H1 (cell line): Measurements from ENCODE around the gene EYA4. TPM values are rescaled to one million over a fixed set of nuclear protein-coding genes. Genes with fewer than 3 reads are reported as not detected.
A peak's percentile ranks its signal among the peaks of the same experiment; 100 is the strongest.

ENCODE experiments used
- CTCF ChIA-PET: fragments of 300-600 bp; sonication (Branson Sonifier 250); formaldehyde crosslinking; loops from one replicate; lab custom pipeline; 2021; ENCODE audit not compliant: partially characterized antibody; lab: Charles Lee
- POLR2A ChIA-PET: fragments of 300-600 bp; sonication (Branson Sonifier 250); formaldehyde crosslinking; loops from one replicate; lab custom pipeline; 2021; ENCODE audit warnings: inconsistent platforms; ENCODE audit not compliant: partially characterized antibody; lab: Charles Lee
- DNase-seq, 2 experiments: peaks; one replicate each; pipeline versions ENCODE4 v3.0.0 to v3.0.0-alpha.2; 2010 to 2022; ENCODE audit warnings: low spot score in 2 of 2, low read depth in 1 of 2, mixed read lengths in 1 of 2
- FAIRE-seq: peaks from 2 replicates; lab custom pipeline; 2011; peaks lifted over from hg19 to GRCh38; lab: Jason Lieb, UNC
- H2AFZ ChIP-seq: 2 replicates; pipeline ENCODE4 v1.8.1; 2012; ENCODE audit warnings: low read length, inconsistent platforms
- H2AK5ac ChIP-seq: 2 replicates; pipeline ENCODE4 v1.6.1; 2013; ENCODE audit warnings: low read depth, low read length
- H2BK120ac ChIP-seq: replicated peaks from 2 replicates; pipeline ENCODE3; 2013; ENCODE audit warnings: low read depth, low read length, inconsistent platforms
- H2BK12ac ChIP-seq: 2 replicates; pipeline ENCODE4 v1.6.1; 2013; ENCODE audit warnings: low read depth, low read length
- H2BK15ac ChIP-seq: 2 replicates; pipeline ENCODE4 v1.6.1; 2013; ENCODE audit warnings: low read length
- H2BK20ac ChIP-seq: 2 replicates; pipeline ENCODE4 v1.6.1; 2013; ENCODE audit warnings: low read length
- H2BK5ac ChIP-seq: 2 replicates; pipeline ENCODE4 v1.6.1; 2013; ENCODE audit warnings: low read depth, low read length
- H3K14ac ChIP-seq: 2 replicates; pipeline ENCODE4 v1.6.1; 2013; ENCODE audit warnings: inconsistent platforms; ENCODE audit not compliant: insufficient read length
- H3K18ac ChIP-seq: 2 replicates; pipeline ENCODE4 v1.6.1; 2013; ENCODE audit warnings: low read length; ENCODE audit errors: extremely low read depth
- H3K23ac ChIP-seq: 2 replicates; pipeline ENCODE4 v1.6.1; 2013; ENCODE audit warnings: inconsistent platforms; ENCODE audit not compliant: insufficient read length
- H3K23me2 ChIP-seq: 2 replicates; pipeline ENCODE4 v1.6.1; 2013; ENCODE audit warnings: low read depth, low read length
- H3K27ac ChIP-seq: 2 replicates; pipeline ENCODE4 v1.6.1; 2011; ENCODE audit warnings: low read depth, low read length, inconsistent platforms
- H3K27me3 ChIP-seq, 4 experiments: replicated peaks in 1 of 4; 1 replicate in 1 of 4; 2 replicates in 3 of 4; pipeline versions ENCODE4 v1.6.1 to v1.8.1; 2011 to 2013; ENCODE audit warnings: low read length in 3 of 4, mild to moderate bottlenecking in 3 of 4, inconsistent platforms in 2 of 4, mixed read lengths in 2 of 4, moderate library complexity in 1 of 4; ENCODE audit not compliant: control insufficient read depth in 3 of 4, insufficient read depth in 3 of 4; ENCODE audit errors: extremely low read depth in 1 of 4
- H3K36me3 ChIP-seq, 4 experiments: 2 replicates each; pipeline versions ENCODE4 v1.6.1 to v1.8.1; 2011 to 2013; ENCODE audit warnings: mild to moderate bottlenecking in 4 of 4, low read length in 3 of 4, moderate library complexity in 2 of 4, control low read depth in 1 of 4, inconsistent platforms in 1 of 4; ENCODE audit not compliant: insufficient read depth in 4 of 4, control insufficient read depth in 2 of 4
- H3K4ac ChIP-seq: replicated peaks from 2 replicates; pipeline ENCODE3; 2013; ENCODE audit warnings: low read length, low read depth, mixed read lengths, inconsistent platforms; ENCODE audit not compliant: insufficient read length
- H3K4me1 ChIP-seq, 4 experiments: replicated peaks in 1 of 4; 1 replicate in 1 of 4; 2 replicates in 3 of 4; pipeline versions ENCODE4 v1.6.1 to v1.8.1; 2011 to 2013; ENCODE audit warnings: low read length in 3 of 4, inconsistent platforms in 2 of 4, mixed read lengths in 1 of 4; ENCODE audit not compliant: insufficient read depth in 4 of 4, control insufficient read depth in 3 of 4
- H3K4me2 ChIP-seq, 2 experiments: 2 replicates each; pipeline versions ENCODE4 v1.6.1 to v1.8.1; 2011 to 2013; ENCODE audit warnings: low read depth in 2 of 2, low read length in 2 of 2, control low read depth in 1 of 2, inconsistent platforms in 1 of 2, mild to moderate bottlenecking in 1 of 2; ENCODE audit not compliant: insufficient read depth in 1 of 2
- H3K4me3 ChIP-seq, 4 experiments: fragments of 200-600, 300-600 bp in 1 of 4; sonication (generic), shearing (Covaris generic), sonication (Bioruptor Twin) in 1 of 4; 2 replicates each; pipeline versions ENCODE4 v1.5.1 to v1.8.1; 2011 to 2016; ENCODE audit warnings: low read length in 4 of 4, low read depth in 3 of 4, control low read depth in 2 of 4, inconsistent platforms in 2 of 4, mild to moderate bottlenecking in 2 of 4, mixed read lengths in 1 of 4, moderate library complexity in 1 of 4; ENCODE audit not compliant: insufficient read depth in 2 of 4; ENCODE audit errors: extremely low read depth in 1 of 4
- H3K56ac ChIP-seq: replicated peaks from 2 replicates; pipeline ENCODE3; 2013; ENCODE audit warnings: low read depth, mild to moderate bottlenecking, mixed read lengths, low read length, inconsistent platforms; ENCODE audit not compliant: insufficient read length
- H3K79me1 ChIP-seq: 2 replicates; pipeline ENCODE4 v1.6.1; 2013; ENCODE audit warnings: low read depth, low read length, control low read depth
- H3K79me2 ChIP-seq, 2 experiments: 2 replicates each; pipeline versions ENCODE4 v1.6.1 to v1.8.1; 2012 to 2013; ENCODE audit warnings: low read length in 2 of 2, mild to moderate bottlenecking in 2 of 2, inconsistent platforms in 1 of 2; ENCODE audit not compliant: insufficient read depth in 2 of 2, control insufficient read depth in 1 of 2
- H3K9ac ChIP-seq, 4 experiments: replicated peaks in 1 of 4; 1 replicate in 1 of 4; 2 replicates in 3 of 4; pipeline versions ENCODE4 v1.6.1 to v1.8.1; 2011 to 2013; ENCODE audit warnings: low read depth in 3 of 4, low read length in 3 of 4, control low read depth in 2 of 4, mild to moderate bottlenecking in 2 of 4, moderate library complexity in 2 of 4, inconsistent platforms in 1 of 4; ENCODE audit errors: extremely low read depth in 1 of 4
- H3K9me3 ChIP-seq, 2 experiments: 2 replicates each; pipeline versions ENCODE4 v1.6.1 to v1.8.1; 2012 to 2013; ENCODE audit warnings: mild to moderate bottlenecking in 2 of 2, moderate library complexity in 2 of 2, control low read depth in 1 of 2, inconsistent platforms in 1 of 2, low read depth in 1 of 2, low read length in 1 of 2, mixed read lengths in 1 of 2; ENCODE audit not compliant: insufficient read depth in 2 of 2
- H4K20me1 ChIP-seq, 2 experiments: replicated peaks in 1 of 2; 2 replicates each; pipeline versions ENCODE3 to v1.8.1; 2011 to 2013; ENCODE audit warnings: inconsistent platforms in 2 of 2, low read length in 2 of 2, mild to moderate bottlenecking in 1 of 2; ENCODE audit not compliant: insufficient read depth in 2 of 2, control insufficient read depth in 1 of 2
- H4K5ac ChIP-seq: 2 replicates; pipeline ENCODE4 v1.6.1; 2013; ENCODE audit warnings: low read length, low read depth, mixed read lengths, inconsistent platforms; ENCODE audit not compliant: insufficient read length
- H4K8ac ChIP-seq: 2 replicates; pipeline ENCODE4 v1.8.0; 2013; ENCODE audit warnings: mild to moderate bottlenecking, moderate library complexity, low read length, inconsistent platforms; ENCODE audit not compliant: insufficient read depth; ENCODE audit errors: extremely low read depth
- H4K91ac ChIP-seq: replicated peaks from 2 replicates; pipeline ENCODE3; 2013; ENCODE audit warnings: low read length, mixed read lengths, inconsistent platforms; ENCODE audit not compliant: insufficient read length
- ATF2 ChIP-seq: IDR thresholded peaks from 2 replicates; pipeline ENCODE4 v1.6.1; 2012; ENCODE audit warnings: low read length, inconsistent platforms
- BRCA1 ChIP-seq: IDR thresholded peaks from 2 replicates; pipeline ENCODE4 v1.6.1; 2012; ENCODE audit warnings: low read depth, low read length, improper control_type of control experiment
- CHD2 ChIP-seq: IDR thresholded peaks from 2 replicates; pipeline ENCODE4 v1.6.1; 2012; ENCODE audit warnings: low read length, improper control_type of control experiment
- EGR1 ChIP-seq: IDR thresholded peaks from 2 replicates; pipeline ENCODE4 v1.6.1; 2011; ENCODE audit warnings: low read depth, low read length, borderline replicate concordance
- HDAC6 ChIP-seq: IDR thresholded peaks from one replicate; pipeline ENCODE4 v1.7.1; 2012; ENCODE audit warnings: low read depth, mild to moderate bottlenecking, inconsistent platforms, low read length, moderate library complexity
- JUND ChIP-seq: IDR thresholded peaks from 2 replicates; pipeline ENCODE4 v1.6.1; 2011; ENCODE audit warnings: mild to moderate bottlenecking, improper control_type of control experiment, low read length
- KDM5A ChIP-seq: fragments of 200-600 bp; IDR thresholded peaks from 2 replicates; pipeline ENCODE4 v1.7.1; 2012; ENCODE audit warnings: mild to moderate bottlenecking, low read length, inconsistent platforms, mixed read lengths
- NRF1 ChIP-seq: IDR thresholded peaks from 2 replicates; pipeline ENCODE4 v1.6.1; 2011; ENCODE audit warnings: mild to moderate bottlenecking, low read depth, low read length, improper control_type of control experiment
- POLR2AphosphoS5 ChIP-seq: IDR thresholded peaks from 2 replicates; pipeline ENCODE4 v1.6.1; 2011; ENCODE audit warnings: low read depth, low read length
- SAP30 ChIP-seq: fragments of 300-600 bp; sonication (generic); IDR thresholded peaks from 2 replicates; pipeline ENCODE4 v1.7.1; 2012; ENCODE audit warnings: low read length, moderate library complexity, mild to moderate bottlenecking, inconsistent platforms; ENCODE audit not compliant: insufficient read depth, insufficient replicate concordance
- SIN3A ChIP-seq, 2 experiments: IDR thresholded peaks in 1 of 2; conservative IDR thresholded peaks in 1 of 2; 2 replicates each; pipeline ENCODE4 v1.6.1; 2011 to 2012; ENCODE audit warnings: low read length in 2 of 2, improper control_type of control experiment in 1 of 2, low read depth in 1 of 2, mild to moderate bottlenecking in 1 of 2
- SUZ12 ChIP-seq: fragments of 200-600 bp; sonication (generic); IDR thresholded peaks from 2 replicates; pipeline ENCODE4 v1.6.1; 2012; ENCODE audit warnings: mild to moderate bottlenecking, inconsistent platforms, low read length, moderate library complexity, mixed read lengths
- WGBS, 2 experiments: shearing (Covaris generic) in 1 of 2; methylation state at CpG; one replicate each; pipeline versions ENCODE4 v1.1.6 to v1.1.7; 2013 to 2015; ENCODE audit warnings: low lambda C conversion rate in 2 of 2, mixed read lengths in 2 of 2, inconsistent platforms in 1 of 2, low coverage in 1 of 2, missing lambda C conversion rate in 1 of 2; ENCODE audit not compliant: insufficient replicate concordance in 2 of 2, insufficient coverage in 1 of 2, insufficient read length in 1 of 2; ENCODE audit errors: extremely low coverage in 1 of 2, missing lambda C conversion rate in 1 of 2; 5-methylcytosine and 5-hydroxymethylcytosine counted together
- polyA plus RNA-seq, 7 experiments: library from polyadenylated mRNA; depleted of rRNA in 3 of 7; stranded (reverse) in 5 of 7; unstranded in 2 of 7; fragments of >200 nt in 5 of 7; fragments of 200-250 nt in 2 of 7; gene quantifications; 1 replicate in 5 of 7; 2 replicates in 1 of 7; 4 replicates in 1 of 7; pipeline versions ENCODE4 v1.2.1 to v1.2.3, GENCODE V29; 2011 to 2013; ENCODE audit warnings: missing spikeins in 2 of 7, mixed read lengths in 2 of 7
- total RNA-seq: library from RNA; stranded (reverse); fragmentation: NEBNext Ultra II Directional; extraction: Animal tissue kit (Norgen Biotek cat#: 25700); gene quantifications from 2 replicates; pipeline ENCODE4 v1.2.1, GENCODE V29; 2021

EYA4 gene
- total and polyA plus RNA-seq, 2 of the 8 experiments (the other 6 are each of a cell fraction or from before 2014, with no cell fraction given): 0.06 to 0.17 TPM

DNA sequence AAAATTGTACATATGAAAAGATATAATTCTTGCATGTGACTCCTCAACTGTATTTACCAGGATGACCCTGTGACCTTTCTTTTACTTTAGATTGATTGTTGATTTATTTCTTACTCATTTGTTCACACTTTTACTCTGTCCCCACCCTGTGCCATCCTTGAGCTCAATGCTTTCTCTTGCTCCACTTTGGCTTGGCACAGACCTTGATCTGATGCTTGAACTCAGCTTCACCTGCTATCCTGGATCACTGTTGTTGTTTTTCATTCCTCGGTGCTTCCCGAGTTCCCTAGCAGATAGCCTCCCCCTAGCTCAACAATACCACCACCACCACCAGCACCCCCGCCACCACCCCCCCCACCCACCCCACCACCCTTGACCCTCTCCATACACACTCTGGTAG lies 102.1 kb downstream of the EYA4 start:
- peak overlapping the region; percentile 67; the same call in 1 of the 2 replicates for H2AFZ ChIP-seq
- 73% methylated on average over 2 of the region's 3 CpGs; no CpG with 5 or more reads in 1 of the 2 experiments for WGBS, 2 experiments
- no peaks in the 10 kb centered on the region for H4K20me1 ChIP-seq
- H2BK20ac ChIP-seq: no peak overlapping the region
- CTCF ChIA-PET: interaction anchor here (0.5 to 1.2 kb wide), 3 partner anchors 17 to 155 kb away, joined by 3 read pairs; no protein-coding TSS in a partner anchor
- H3K23ac ChIP-seq: no peak overlapping the region
- H4K8ac ChIP-seq: no peak overlapping the region
- no peak overlapping the region for H3K56ac ChIP-seq
- no peak overlapping the region for H4K5ac ChIP-seq
- H3K79me2 ChIP-seq: no peaks in the 10 kb centered on the region
- no peaks in the 10 kb centered on the region for H3K79me1 ChIP-seq
- no peak for TF ChIP-seq CHD2
- no peak for TF ChIP-seq ATF2
- TF ChIP-seq BRCA1: no peak
- no peak for TF ChIP-seq POLR2AphosphoS5
- TF ChIP-seq KDM5A: no peak
- no peak for TF ChIP-seq HDAC6
- no peak for TF ChIP-seq JUND
- no peak for TF ChIP-seq SUZ12
- no peak for TF ChIP-seq SAP30
- no peak for TF ChIP-seq NRF1
- no peak for TF ChIP-seq SIN3A (conservative IDR thresholded peaks at IDR 0.05 in 1 of 2, IDR thresholded peaks at IDR 0.05 in 1 of 2; ENCODE audit: low read depth in 1 of 2, low read length in 2 of 2)
- TF ChIP-seq EGR1: no peak
- POLR2A ChIA-PET: no interaction called here
- no peaks in the 10 kb centered on the region for H3K9me3 ChIP-seq
- no peak overlapping the region for H3K4ac ChIP-seq
- H3K4me1 ChIP-seq: no peaks in the 10 kb centered on the region
- H2BK15ac ChIP-seq: no peak overlapping the region
- no peak overlapping the region for H2AK5ac ChIP-seq
- FAIRE-seq: no peak
- no peak for DNase-seq
- no peak overlapping the region for H3K27ac ChIP-seq
- no peak overlapping the region for H2BK5ac ChIP-seq
- H3K4me3 ChIP-seq: no peak overlapping the region
- H3K9ac ChIP-seq: no peak overlapping the region
- H2BK120ac ChIP-seq: no peak overlapping the region
- H3K36me3 ChIP-seq: no peaks in the 10 kb centered on the region
- H3K4me2 ChIP-seq: no peak overlapping the region
- H3K27me3 ChIP-seq: no peaks in the 10 kb centered on the region
- H4K91ac ChIP-seq: no peak overlapping the region
- H3K23me2 ChIP-seq: no peaks in the 10 kb centered on the region
- no peak overlapping the region for H2BK12ac ChIP-seq
- no peak overlapping the region for H3K14ac ChIP-seq
- H3K18ac ChIP-seq: no peak overlapping the region
